Suprapubic skin (tissue), 4 donors: ENCODE results near the gene ZBTB47.

Experiments
- CTCF ChIP-seq, 2 donors: fragments of 200-600 bp in 1 of 2; fragments of 450-650 bp in 1 of 2; sonication (generic) in 1 of 2; IDR thresholded peaks; one replicate each; pipeline ENCODE4 v1.5.1; 2016 to 2019; ENCODE audit warnings: antibody characterized with exemption in 2 of 2, mild to moderate bottlenecking in 1 of 2, moderate library complexity in 1 of 2
- POLR2A ChIP-seq, 2 donors: fragments of 450-650 bp; IDR thresholded peaks; one replicate each; pipeline ENCODE4 v1.6.1; 2017; ENCODE audit warnings: antibody characterized with exemption in 2 of 2, mild to moderate bottlenecking in 2 of 2, moderate library complexity in 2 of 2
- POLR2AphosphoS5 ChIP-seq, 3 donors: sonication (generic); formaldehyde crosslinking; IDR thresholded peaks; one replicate each; pipeline ENCODE4 v1.6.1; 2017; ENCODE audit warnings: antibody characterized with exemption in 3 of 3

DNA sequence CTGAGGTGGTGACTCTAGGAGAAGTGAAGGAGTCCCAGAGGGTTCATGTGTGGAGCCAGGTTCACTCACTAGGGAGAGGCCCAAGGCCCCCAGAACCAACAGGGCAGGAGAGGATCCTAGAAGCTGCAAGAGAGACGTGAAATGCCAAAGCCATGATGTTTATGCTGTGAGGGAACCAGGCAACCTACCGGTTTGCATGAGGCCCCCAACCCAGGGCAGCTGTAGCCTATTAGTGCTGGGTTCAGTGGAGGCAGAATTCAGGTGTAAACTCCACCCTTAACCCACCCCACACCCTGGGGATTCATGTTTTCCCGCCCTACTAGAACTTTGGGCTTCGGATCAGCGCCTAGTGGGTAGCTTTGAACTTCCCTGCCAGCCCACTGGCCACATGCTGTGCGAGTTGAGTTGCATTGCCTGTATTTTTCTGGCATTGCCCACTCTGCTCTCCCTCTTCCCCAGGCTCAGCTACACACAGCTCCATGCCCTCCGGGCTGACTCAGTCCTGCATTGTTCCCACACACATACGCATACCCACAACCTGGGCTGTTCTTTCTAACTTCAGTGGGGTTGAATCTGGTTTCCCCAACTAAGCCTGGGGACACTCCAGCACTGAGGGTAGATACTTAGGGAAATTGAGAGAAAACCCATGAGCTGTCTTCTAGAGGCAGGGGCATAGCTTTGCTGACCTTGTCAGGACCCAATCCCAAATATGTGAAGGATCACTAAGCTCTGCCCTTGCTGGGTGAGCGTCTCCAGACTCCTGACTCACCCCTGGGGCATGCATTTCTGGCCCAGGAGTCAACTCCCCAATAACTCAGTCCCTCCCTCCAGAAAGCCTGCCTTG lies 2.0 kb upstream of the ZBTB47 start:
- TF ChIP-seq CTCF (IDR thresholded peaks at IDR 0.05) (no peak), POLR2AphosphoS5 (IDR thresholded peaks at IDR 0.05) (no peak), POLR2A (IDR thresholded peaks at IDR 0.05) (no peak)
